UCSD-AML1 (cell line): ENCODE data around the gene C11orf16.
A peak's percentile ranks its signal among the peaks of the same experiment; 100 is the strongest.
"Not testable (repeated sequence)": the region's sequence is repeated elsewhere in the genome, so short reads cannot be mapped to it uniquely, and the experiment has no call there.

Source experiments
- DNase-seq: peaks from one replicate; lab custom pipeline; 2025; ENCODE audit not compliant: unreplicated experiment; lab: John Stamatoyannopoulos, UW

Gene C11orf16, protein sequence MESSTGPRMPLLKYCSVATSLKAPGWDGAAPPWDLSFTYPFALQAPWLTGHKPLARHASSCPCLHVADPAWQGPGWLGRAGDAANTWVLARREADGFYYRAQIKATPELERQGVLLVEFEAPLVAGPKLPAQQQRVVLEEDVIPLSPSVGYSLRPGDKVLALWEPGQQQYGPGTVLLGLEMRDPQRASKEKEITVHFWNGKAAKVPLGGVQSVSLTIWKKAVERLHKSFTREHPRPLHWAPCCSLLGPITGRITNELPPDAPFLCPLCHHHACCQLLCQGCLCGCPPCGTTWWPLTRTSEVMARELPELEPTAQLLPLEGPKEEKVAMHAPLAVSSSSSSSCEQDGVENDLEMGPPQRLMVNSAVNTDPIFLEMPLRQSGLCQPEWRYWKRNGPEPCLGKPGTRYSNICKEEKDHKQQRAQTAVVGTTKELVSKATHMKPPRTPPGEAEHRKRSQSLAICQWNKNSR

DNA sequence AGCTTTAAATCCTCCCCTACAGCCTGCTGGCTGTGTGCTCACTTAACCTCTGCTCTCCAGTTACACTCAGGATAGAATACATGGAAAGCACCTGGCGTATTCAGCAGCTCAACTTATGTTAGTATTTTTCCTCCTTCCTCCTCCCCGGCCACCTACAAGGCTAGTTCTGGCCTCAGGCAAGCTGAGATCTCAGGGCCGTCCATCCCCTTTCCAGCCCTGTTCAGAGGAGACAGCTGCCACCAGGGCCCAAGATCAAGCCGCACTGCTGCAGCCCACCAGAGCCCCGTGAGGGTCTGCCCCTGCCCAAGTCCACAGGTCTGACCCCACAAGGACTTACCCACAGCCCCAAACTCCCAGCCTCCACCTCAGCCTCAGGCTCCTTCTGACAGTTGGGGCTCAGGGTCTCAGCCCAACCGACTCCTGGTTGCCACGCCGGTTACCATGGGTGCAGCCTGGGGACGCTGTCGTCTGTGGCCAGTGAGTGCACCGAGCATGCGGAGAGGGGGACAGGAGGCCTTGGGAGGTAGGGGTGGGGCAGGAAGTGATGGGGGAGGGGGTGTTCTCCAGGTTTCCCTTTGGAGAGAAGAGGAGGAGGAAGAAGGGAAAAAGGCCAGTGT is at the start of gene C11orf16:
Gene C11orf16 (minus strand): TSS at position 384 of the 617 bp plus-strand sequence. CDS start 639 bp downstream, outside the sequence.
- DNase-seq = no peak

DNA sequence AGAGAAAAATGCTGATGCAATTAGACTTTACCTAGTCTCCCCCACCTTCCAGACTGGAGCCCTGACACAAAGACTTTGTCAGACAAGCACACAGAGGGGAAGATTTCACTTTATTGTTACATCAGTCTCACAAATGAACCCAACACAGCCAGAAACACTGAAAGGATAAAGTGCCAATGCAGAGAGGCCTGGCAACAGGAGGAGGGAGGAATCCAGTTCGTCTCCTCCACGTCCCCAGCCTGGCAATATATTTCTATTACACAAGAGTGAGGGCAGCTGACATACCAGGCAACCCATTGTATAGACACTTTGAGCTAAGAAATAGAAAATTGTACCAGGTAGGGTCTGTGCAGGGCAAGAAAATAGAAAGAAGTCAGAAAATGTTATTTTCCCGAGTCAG is 47.7 kb upstream of the C11orf16 start:
- no peak for DNase-seq

GRCh38 chr11:8979365-8979764 is 46.6 kb upstream of the C11orf16 start:
- not testable (repeated sequence) for DNase-seq

DNA sequence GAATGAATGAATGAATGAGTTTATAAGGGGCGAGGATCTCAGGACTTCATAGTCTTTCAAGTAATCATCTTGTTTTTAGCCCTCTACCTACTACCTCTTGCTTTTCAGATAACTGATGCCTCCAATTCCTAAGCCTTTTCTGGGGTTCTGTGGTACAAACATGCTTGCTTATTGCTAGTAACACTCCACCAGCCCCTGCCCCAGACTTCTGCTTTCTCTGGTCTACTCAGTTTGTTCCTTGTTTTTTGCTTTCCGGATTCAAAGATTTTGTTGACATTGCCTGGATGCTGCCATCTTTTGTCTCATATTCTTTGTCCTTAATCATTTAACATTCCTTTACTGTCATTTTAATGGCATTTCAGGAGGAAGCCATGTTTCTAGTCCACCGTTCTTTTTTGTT is 40.4 kb upstream of the C11orf16 start:
- DNase-seq = no peak

DNA sequence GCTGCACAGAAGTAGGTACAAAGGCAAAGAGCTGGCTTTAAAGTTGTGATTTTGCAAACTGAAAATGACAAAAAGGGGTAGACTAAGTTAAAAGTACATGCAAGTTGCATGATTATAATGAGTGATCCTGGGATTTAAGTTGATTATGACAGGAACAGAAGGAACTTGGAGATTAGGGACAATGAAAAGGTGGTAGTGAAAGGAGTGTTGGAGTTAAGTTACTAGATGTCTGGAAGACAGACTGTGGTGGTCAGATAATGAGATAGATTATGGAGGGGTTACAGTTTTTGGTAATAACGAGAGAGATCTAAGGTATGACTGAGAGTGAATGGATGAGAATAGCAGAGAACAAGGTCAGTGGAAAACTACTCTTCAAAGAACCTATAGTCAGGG is 39.2 kb upstream of the C11orf16 start:
- DNase-seq = no peak

DNA sequence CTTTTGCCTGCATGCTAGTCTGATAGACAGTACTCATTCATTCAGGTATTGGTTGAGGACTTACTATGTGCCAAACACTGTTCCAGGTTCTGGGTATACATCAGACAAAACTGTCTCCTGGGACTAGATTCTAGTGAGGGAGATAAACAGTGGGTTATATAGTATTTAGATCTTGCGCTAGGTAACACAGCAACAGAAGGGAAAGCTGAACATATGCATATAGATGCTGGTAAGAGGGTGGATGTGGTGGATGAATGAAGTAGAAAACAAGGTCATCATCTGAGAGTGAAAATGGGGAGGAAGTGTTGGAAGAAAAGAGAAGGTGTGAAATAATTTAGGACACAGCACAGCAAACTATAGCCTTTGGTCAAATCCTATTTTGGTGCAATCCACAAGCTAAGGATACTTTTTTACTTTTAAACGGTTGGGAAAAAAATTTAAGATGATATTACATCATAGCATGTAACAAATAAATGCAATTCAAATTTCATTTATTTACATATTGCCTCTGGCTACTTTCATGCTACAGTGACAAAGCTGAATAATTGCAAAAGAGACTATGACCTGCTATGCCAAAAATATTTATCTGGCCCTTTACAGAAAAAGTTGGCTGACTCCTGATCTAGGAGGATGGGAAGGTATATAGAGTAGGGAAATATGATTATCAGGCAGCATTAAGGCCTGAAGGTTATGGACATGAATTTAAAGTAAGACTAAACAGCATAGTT is 38.6 kb upstream of the C11orf16 start:
- DNase-seq = no peak

DNA sequence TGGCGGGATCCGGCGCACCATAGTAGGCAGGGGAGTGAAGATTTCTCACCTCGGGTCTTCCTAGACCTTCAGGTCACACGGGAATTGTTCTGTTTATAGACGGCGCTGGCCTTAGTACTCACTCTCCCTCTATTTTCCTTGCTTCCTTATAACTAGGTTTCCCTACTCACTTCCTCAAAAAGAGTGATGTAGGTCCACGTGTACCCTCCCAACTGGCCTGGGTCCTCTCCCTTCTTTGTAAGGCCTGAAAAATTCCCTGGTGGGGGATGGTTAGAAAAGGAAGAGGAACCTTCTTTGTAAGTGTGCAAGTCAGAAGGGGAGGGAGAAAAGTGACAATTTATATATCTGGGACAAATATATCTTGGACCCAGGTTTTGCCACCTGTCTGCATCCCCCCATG is 34.4 kb upstream of the C11orf16 start:
- DNase-seq = no peak

GRCh38 chr11:8964324-8965320 is 31.9 kb upstream of the C11orf16 start, which contains the start of gene TMEM9B:
TMEM9B (minus strand) TSS chr11:8964442; CDS start chr11:8964313, 129 bp downstream.
- DNase-seq = peak; percentile 91

DNA sequence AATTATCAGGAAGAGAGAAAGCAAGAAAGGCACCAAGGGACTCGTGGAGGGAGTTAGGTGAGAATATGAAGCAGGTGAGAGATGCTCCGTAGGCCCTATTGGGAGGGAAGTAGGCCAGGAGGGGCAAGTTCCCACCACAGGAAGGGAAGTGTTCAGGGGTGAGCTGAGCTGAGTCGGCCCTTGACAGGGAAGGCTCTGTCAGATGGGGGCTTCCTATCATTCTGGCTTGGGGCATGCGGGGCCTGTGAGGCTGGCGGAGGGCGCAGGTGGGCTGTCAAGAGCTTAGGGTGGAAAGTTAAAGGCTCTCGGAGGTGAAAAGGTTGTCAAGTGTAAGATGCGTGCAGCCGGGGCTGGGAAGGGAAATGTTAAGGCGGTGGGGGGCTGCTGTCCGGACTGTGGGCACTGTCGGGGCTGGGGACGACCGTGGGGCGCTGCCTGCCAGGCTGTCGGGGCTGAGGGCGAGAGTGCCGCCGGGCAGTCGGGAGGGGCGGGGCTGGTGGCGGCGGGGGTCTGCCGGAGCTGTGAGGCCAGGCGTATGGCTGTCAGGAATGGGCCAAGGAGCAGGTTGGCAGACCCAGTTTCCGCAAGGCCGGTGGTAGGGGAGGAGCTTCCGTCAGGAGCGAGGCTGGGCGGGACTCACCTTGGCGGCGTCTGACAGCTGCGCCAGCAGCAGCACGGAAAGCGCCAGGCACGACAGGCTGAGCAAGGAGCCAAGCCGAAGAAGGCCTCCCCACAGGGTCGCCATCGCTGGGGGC is 31.0 kb upstream of the C11orf16 start:
- peak; percentile 89 for DNase-seq

DNA sequence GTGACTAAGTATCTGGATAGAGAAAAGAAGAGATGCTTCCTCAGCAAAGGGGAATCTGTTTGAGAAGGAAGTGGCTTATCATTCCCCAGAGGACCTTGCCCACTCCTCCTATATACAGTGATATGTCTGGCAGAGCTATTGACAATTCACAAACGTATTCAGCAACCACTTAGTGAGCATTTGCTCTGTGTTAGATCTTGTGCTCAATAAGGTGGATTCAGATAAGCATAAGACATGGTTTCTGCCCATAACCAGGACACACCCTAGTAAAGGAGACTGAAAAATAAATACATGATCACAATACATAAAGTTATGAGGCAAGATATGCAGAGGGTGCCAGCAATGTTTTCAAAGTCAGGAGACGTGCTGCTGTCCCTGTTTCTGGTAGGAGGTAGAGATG is 30.1 kb upstream of the C11orf16 start:
- no peak for DNase-seq

DNA sequence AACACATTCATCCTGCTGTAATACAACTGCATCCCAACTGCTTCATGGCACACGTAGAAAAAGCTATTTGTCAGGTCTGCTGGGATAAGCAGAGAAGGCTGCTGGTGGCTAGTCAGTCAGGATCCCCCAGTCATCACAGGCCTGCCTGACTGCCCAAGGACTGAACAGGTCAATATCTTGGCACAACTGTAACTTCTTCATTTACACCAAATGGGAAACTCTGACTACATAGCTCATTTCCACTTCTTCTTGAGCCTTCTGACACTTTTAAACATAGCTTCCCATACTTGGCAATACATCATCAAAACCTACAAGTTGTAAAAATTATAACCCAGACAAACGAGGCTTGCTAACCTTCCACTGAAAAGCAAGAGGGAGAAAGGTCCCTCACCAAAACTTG is 28.7 kb upstream of the C11orf16 start:
- DNase-seq = no peak

GRCh38 chr11:8959546-8960166 is 26.9 kb upstream of the C11orf16 start:
- no peak for DNase-seq

DNA sequence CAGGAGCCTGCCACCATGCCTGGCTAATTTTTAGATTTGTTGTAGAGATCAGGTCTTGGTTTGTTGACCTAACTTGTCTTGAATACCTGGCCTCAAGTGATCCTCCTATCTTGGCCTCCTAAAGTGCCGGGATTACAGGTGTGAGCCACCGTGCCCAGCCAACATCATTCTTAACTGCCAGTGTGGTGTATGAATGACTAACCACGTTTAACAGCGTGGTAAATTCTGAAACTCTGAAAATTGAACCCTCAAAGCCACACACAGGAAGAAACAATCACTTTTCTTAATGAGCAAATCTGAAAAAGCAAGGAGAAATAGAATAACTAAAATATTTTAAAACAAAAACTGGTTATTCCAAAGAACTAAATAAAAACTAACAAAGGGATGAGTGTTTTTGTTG is 24.1 kb upstream of the C11orf16 start:
- DNase-seq = no peak

DNA sequence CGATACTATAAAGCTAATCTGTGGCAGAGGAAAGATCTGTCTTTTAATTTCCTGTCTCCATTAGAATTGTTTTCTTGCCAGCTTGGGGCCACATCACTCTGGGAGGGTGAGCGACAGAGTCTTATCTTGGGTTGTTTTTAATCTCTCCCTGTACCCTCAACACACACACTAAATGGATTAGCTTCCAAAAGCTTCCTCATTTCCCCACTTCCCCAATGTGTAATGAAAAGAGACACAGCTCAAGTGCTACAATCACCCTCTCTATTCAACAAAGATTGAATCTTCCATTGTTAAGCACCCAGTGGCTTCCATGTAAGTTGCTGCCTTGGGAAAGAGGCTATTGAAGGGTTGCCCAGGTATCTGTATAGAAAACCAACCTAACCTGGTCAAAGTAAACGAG is 16.1 kb upstream of the C11orf16 start:
- no peak for DNase-seq

GRCh38 chr11:8947230-8947943 is 14.6 kb upstream of the C11orf16 start:
- no peak for DNase-seq

DNA sequence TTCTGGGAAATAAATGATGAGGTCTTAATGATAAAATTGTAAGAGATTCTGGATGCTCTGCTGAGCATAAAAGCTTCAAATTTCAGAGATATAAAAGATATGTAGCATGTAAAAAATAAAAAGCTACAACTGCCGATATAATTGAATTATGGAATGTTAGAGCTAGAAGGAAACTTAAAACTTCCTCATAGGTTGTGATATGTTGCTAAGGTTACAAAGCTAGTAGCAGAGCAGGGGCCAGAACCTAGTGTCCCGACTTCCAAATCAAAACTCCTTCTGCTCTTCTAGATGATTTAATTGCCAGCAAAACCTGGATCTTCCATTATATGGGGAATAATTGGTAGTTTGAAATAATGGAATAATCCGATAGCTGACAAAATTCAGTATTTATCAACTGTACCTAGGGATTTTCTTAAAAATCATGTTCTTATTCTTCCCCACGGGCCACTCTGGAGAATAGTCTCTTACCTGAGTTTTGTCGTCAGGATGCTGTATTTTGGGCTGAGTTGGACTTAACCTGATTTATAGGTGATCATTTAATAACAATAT is 9.8 kb upstream of the C11orf16 start, which contains the start of gene ASCL3:
Gene ASCL3 (minus strand): TSS at position 499 of the 549 bp plus-strand sequence. CDS start 4,855 bp downstream, outside the sequence.
- DNase-seq = no peak

GRCh38 chr11:8941341-8942103 is 8.8 kb upstream of the C11orf16 start:
- DNase-seq = no peak
